Endothelial cell of umbilical vein (primary cell): ENCODE results near the gene CXCR2.
"Not testable (repeated sequence)": the region's sequence is repeated elsewhere in the genome, so short reads cannot be mapped to it uniquely, and the experiment has no call there.

Source experiments
- EZH2 ChIP-seq: IDR thresholded peaks from 2 replicates; pipeline ENCODE4 v1.6.1; 2012; ENCODE audit warnings: borderline replicate concordance, low read depth, mild to moderate bottlenecking, moderate library complexity, low read length, inconsistent platforms; ENCODE audit not compliant: severe bottlenecking
- GATA2 ChIP-seq: IDR thresholded peaks from 2 replicates; pipeline ENCODE4 v1.7.0; 2011; ENCODE audit warnings: low read depth, mild to moderate bottlenecking, moderate library complexity, mixed read lengths, low read length; ENCODE audit not compliant: insufficient read length, insufficient read depth
- JUN ChIP-seq: IDR thresholded peaks from 2 replicates; pipeline ENCODE4 v1.6.1; 2011; ENCODE audit warnings: borderline replicate concordance, low read depth; ENCODE audit not compliant: insufficient read length, insufficient read depth
- MAX ChIP-seq: IDR thresholded peaks from 2 replicates; pipeline ENCODE4 v1.6.1; 2011; ENCODE audit not compliant: insufficient read depth, insufficient read length
- POLR2A ChIP-seq: IDR thresholded peaks from 2 replicates; pipeline ENCODE4 v1.6.1; 2012; ENCODE audit warnings: low read depth, mild to moderate bottlenecking, control low read depth, low read length
- POLR2AphosphoS5 ChIP-seq: IDR thresholded peaks from 2 replicates; pipeline ENCODE4 v1.6.1; 2012; ENCODE audit warnings: low read depth, mild to moderate bottlenecking, control low read depth, low read length, moderate library complexity; ENCODE audit not compliant: insufficient read depth
- TF ChIP-seq, protein P1 (sequence below), 2 donors: IDR thresholded peaks; 1 replicate in 1 of 2; 2 replicates in 1 of 2; pipeline ENCODE4 v1.5.1; 2011; ENCODE audit warnings: low read length in 2 of 2, mild to moderate bottlenecking in 2 of 2, moderate library complexity in 2 of 2, control low read depth in 1 of 2, inconsistent platforms in 1 of 2, low read depth in 1 of 2; ENCODE audit not compliant: insufficient read depth in 1 of 2; ENCODE audit errors: extremely low read depth in 1 of 2

DNA sequence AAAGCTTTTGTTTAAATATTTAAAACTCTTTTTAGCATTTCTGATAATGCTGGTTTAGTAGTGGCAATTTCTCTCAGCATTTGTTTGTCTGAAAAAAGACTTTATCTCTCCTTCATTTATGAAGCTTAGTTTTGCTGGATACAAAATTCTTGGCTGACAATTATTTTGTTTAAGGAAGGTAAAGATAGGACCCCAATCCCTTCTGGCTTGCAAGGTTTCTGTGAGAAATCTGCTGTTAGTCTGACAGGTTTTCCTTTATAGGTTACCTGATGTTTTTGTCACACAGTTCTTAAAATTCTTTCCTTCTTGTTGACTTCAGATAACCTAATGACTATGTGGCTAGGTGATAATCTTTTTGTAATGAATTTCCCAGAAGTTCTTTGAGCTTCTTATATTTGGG is 3.5 kb upstream of the CXCR2 start:
- TF ChIP-seq, protein P1, sequence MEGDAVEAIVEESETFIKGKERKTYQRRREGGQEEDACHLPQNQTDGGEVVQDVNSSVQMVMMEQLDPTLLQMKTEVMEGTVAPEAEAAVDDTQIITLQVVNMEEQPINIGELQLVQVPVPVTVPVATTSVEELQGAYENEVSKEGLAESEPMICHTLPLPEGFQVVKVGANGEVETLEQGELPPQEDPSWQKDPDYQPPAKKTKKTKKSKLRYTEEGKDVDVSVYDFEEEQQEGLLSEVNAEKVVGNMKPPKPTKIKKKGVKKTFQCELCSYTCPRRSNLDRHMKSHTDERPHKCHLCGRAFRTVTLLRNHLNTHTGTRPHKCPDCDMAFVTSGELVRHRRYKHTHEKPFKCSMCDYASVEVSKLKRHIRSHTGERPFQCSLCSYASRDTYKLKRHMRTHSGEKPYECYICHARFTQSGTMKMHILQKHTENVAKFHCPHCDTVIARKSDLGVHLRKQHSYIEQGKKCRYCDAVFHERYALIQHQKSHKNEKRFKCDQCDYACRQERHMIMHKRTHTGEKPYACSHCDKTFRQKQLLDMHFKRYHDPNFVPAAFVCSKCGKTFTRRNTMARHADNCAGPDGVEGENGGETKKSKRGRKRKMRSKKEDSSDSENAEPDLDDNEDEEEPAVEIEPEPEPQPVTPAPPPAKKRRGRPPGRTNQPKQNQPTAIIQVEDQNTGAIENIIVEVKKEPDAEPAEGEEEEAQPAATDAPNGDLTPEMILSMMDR (IDR thresholded peaks at IDR 0.05; ENCODE audit: extremely low read depth in 1 of 2, insufficient read depth in 1 of 2, low read depth in 1 of 2, low read length in 2 of 2): not testable (repeated sequence)
- TF ChIP-seq EZH2, GATA2, JUN, POLR2A, POLR2AphosphoS5, MAX: not testable (repeated sequence)
